Amniotic epithelial cell (primary cell): ENCODE data around the gene CFAP251.

Source experiments
- DNase-seq: peaks from one replicate; pipeline ENCODE4 v3.0.0-alpha.2; 2010; ENCODE audit warnings: low read depth

The CFAP251 gene

GRCh38 chr12:121943926-121944325 lies 25.5 kb downstream of the CFAP251 start:
- DNase-seq: no peak

DNA sequence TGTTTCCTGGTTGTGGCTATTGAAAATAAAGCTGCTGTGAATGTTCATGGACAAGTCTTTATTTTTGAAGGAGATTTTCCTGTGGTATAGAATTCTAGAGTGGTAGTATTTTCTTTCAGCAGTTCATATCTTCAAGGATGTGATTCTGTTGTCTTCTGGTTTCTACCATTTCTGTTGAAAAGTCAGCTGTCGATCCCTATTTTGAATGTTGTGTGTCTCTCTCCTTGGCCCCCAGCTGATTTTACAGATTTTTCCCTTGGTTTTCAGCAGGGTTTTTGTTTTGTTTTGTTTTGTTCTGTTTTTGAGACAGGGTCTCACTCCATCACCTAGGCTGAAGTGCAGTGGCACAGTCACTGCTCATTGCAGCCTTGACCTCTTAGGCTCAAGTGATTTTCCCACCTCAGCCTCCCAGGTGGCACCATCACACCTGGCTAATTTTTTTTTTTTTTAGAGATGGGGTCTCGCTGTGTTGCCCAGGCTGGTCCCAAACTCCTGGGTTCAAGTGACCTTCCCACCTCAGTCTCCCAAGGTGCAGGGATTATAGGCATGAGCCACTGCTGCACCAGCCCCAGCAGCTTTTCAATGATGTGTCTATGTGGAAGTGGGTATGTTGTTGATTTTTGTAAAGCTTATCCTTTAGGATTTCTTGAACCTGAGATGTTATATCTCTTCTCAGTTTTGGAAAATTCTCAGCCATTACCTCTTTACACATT lies 28.1 kb downstream of the CFAP251 start:
- DNase-seq: no peak

DNA sequence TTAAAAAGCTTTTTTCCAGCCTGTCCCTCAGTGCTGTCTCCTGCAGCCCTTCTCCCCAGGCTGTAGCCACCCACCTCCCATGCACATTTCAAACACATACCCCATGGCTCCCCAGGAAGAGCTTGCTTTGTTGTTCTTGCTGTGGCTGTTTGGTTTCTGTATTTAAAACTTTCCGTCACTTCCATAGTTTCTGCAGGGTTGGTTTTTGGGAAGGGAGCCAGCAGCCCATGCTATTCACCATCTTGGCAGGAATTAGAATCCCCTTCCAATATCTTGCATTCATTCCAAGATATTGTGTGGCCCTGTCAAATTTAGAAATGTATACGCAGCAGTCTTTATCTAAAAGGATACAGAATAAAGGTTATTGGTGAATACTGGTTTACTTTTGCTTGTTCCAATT lies 29.6 kb downstream of the CFAP251 start:
- no peak for DNase-seq

DNA sequence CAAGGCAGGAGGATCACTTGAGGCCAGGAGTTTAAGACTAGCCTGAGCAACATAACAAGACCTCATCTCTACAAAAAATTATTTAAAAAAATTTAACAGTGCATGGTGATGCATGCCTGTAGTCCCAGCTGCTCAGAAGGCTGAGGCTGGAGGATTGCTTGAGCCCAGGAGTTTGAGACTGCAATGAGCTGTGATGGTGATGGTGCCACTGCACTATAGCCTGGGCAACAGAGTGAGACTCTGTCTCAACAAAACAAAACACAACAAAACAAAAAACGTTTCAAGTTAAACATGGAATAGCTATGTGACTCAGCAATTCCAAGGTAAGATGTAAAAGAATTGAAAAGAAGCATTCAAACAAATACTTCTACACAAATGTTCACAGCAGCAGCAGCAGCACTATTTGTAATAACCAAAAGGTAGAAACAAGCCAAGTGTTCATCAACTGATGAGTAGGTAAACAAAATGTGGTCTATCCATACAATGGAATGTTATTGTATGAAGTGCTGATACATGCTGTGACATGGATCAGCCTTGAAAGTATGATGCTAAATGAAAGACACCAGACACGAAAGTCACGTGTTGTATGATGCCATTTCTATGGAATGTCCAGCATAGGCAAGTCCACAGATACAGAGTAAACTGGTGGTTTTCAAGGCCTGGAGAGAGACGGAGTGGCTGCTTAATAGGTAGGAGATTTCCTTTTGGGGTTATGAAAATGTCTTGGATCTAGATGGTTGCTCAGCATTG lies 31.4 kb downstream of the CFAP251 start:
- DNase-seq: peak; percentile 98

DNA sequence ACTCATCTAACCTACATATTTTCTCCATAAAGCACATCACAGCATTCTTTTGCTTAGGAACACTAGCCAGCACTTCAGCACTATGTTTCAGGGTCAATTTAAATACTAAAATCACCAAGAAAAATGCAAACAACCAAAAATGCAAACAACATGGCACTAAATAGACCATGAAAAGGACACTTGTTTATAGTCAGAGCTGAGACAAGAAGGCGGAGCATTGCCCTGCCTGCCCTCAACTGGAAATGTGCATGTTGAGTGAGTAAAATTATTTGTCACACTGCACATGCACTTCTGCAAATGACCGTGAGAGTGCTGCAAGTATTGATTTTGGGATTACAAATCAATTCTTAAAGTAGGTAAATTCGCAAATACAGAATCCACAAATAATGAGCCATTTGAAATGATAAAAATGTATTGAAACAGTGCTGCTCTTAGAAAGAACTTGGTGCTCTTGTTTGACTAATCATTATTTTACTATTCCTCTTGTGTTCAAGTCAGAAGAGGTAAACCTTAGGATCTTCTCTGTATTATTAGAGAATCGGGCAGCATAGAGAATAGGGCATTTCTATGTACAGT lies 34.8 kb downstream of the CFAP251 start:
- DNase-seq: no peak

DNA sequence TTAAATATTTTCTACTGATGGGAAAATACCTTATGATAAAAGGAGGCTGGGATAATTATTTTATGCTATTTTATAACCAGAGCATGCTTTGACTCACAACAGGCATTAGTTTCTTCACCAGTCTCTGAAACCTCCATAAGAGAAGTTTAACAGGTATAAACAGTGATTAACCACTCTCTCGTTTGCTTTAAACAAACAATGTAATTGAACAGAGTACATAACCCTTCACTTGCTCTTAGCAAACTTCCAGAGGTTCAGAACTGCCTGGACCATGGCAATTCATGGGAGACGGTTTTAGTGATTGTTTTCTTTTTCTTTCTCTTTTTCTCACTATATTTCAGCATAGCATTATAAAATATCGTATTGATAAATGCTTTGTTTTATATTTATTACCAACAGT lies 35.3 kb downstream of the CFAP251 start:
- DNase-seq: no peak

DNA sequence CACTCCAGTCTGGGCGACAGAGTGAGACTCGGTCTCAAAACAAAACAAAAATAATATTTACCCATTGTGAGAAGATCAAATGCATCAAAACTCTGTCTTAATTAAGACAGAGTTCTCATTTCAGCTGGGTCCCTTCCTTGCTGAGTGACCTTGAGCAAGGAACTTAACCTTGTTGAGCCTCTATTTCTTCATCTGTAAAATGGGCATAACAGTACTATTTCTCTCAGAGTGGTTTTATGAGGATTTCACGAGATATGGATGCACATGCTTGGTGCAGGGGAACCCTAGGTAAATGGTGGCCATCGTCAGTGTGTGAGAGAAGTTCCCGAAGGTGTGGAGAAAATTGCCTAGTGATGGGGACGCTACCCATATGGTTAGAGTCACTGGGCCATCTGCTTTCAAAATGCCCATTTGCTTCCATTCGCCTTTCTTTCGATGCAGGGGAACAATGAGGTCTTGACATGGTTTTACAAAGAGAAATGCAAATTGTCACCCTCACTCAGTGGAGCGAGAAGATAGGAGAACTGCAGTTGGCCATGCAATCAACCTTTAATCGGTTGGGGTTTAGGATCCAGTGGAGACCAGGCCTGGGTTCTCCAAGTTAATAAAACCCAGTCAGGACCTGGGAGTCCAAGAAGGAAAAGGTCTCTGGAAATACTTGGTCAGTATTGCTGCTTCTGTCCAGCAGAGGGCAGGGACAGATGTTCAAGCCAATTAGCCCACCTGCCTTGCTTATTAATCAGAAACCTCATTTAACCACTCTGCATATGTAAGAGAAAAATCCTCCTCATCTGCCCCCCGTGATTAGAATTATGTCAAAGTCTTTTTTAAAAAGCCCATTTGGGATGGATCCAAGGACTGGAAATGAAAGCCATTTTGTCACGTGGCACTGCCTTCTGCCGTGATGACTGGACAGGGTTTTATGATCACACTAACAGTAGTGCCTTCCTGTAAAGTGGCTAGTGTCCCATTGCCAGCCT lies 37.2 kb downstream of the CFAP251 start:
- peak; percentile 38 for DNase-seq

DNA sequence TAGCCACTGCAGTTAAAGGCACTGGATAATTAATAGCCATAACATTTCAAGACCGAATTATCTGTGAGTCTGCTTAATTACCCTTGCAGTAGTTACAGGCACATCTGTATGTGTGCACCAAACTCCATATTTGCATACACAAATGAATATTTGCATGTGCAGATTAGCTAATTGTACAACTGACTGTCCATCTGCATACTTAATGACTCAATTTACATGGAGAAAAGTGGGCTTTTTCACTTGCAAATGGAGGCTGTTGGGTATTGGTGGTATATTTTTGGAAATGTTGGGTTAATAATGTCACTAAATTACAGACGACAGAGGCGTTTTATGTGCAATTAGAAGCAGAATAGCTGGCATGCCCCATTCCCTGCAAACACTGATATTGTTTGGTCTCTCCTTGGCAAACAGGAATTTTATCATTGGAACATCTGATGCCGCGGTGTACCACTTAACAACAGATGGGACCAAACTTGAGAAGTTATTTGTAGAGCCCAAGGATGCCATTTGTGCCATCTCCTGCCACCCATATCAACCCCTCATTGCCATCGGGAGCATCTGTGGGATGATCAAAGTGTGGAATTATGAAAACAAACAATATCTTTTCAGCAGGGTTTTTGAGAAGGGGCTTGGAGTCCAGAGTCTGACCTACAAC lies 39.6 kb downstream of the CFAP251 start:
- DNase-seq: no peak

- DNase-seq: peak; percentile 60
Observed at GRCh38 chr12:121958541-121959240, 40.3 kb downstream of the CFAP251 start.

GRCh38 chr12:121960541-121960940 lies 42.1 kb downstream of the CFAP251 start:
- DNase-seq: no peak

- DNase-seq: no peak
Observed at GRCh38 chr12:121961195-121961879, 42.9 kb downstream of the CFAP251 start.

DNA sequence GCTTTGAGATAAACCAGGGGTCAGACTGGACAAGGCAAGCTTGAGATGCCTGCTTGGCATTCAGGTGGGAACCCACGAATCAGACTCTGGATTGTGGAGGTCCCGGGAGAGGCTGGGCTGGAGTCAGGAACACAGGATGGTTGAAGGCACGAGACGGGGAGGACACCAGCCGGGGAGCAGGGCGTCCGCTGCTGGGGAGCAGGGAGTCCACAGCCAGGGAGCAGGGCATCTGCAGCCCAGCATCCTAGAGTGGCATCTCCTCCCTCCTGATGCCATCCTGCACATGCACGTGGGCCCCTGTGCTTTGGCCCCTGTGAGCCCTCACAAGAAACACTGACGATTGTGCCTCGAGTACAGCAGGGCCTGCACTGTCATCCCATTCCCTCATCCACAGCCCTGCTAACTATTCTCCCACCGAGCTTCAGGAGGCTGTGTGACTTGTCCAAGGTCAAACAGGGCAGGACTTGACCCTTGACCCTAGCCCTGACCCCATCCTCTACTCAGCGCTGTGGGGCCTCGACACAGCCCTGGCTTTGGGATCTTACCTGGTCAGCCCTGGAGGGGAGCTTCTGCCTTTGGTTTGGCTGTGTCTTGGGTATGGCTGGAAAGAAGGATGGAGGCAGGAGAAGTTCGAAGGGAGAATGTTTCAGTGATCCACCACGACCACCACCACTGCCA lies 45.1 kb downstream of the CFAP251 start:
- DNase-seq: no peak

DNA sequence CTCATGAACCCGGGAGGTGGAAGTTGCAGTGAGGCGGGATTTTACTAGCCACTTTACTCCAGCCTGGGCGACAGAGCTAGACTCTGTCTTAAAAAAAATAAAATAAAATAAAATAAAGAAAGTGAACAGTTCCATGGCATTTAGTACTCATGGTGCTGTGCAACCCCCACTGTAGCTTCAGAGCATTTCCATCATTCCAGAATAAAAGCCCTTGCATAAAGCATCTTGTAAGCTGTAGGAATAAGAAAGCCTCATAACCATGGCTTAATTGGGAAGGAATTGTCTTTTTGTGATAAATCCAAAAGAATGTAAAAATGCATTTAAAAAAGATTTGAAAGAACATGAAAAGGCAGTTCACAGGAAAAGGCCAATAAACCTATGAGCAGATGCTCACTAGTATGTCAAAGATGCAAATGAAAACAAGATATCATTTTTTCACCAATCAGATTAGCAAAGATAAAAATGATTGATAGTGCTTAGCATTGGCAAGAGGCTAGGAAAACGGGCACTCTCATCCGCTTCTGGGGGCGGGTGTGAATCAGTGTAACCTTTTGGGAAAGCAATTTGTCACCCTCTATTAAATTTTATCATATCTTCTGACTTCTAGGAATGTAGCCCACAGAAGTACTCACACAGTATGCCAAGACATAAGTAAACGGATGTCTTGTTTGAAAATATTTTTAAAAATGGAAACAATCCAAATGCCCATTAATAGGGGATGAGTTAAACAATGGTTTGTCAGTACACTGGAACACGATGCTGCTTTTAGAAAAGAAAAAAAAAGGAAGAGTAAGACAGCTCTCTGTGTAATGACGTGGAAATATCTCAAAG lies 46.6 kb downstream of the CFAP251 start:
- peak; percentile 95 for DNase-seq

GRCh38 chr12:121966959-121967358 lies 48.6 kb downstream of the CFAP251 start:
- no peak for DNase-seq

DNA sequence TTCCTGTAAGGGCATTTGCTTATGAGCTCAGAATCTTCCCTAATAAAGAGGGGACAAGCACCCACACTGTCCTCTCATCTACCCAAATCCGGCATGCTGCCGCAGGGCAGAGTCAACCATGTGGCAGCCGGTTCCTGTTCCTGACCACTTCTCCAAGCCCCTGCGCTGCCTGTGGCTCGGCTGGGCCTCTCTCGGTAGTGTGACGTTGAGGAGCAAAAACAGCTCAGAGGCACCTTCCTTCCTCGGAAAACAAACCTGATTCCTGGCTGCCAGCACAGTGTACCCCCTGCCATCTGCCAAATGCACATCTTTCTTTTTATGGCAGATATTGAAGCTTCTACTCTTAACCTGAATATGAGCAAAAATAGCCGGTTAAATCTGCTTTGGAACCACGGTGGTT lies 50.5 kb downstream of the CFAP251 start:
- no peak for DNase-seq

DNA sequence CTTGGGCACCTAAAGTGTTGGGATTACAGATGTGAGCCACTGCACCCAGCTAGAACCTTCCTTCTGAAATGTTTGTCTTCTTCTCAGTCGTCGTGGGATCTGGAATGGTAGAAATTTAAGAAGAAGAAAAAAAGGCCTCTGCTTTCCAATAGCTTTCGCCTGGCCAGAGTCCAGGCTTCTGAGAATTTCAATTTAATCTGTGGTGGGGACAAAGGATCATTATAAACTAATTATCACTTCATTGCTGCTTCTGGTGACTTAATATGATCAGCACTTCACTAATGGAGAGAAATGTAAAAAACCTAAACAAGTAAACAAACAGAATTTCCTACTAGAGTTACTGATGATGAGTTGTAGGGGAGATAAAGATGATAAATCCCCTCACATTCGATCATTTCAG lies 51.3 kb downstream of the CFAP251 start:
- no peak for DNase-seq

GRCh38 chr12:121970581-121971300 lies 52.3 kb downstream of the CFAP251 start:
- no peak for DNase-seq
